Type B pancreatic cell (in vitro differentiated cells): ENCODE data around the gene CPT1C. TPM values are rescaled to one million over a fixed set of nuclear protein-coding genes. Genes with fewer than 3 reads are reported as not detected.

ENCODE experiments used
- DNase-seq: peaks from one replicate; pipeline ENCODE4 v3.0.0; 2021; ENCODE audit warnings: mixed read lengths; ENCODE audit not compliant: unreplicated experiment; ENCODE audit errors: extremely low spot score
- H3K27ac Mint-ChIP-seq: 2 replicates; pipeline ENCODE4 v1.8.0; 2021; ENCODE audit warnings: mild to moderate bottlenecking, mixed read lengths
- H3K27me3 Mint-ChIP-seq: 2 replicates; pipeline ENCODE4 v1.8.0; 2021; ENCODE audit warnings: mixed read lengths
- H3K36me3 Mint-ChIP-seq: 2 replicates; pipeline ENCODE4 v1.8.0; 2021; ENCODE audit warnings: mixed read lengths
- H3K4me1 Mint-ChIP-seq: one replicate; pipeline ENCODE4 v1.8.0; 2021; ENCODE audit warnings: mixed read lengths; ENCODE audit not compliant: unreplicated experiment
- H3K4me3 Mint-ChIP-seq: 2 replicates; pipeline ENCODE4 v1.8.0; 2021; ENCODE audit warnings: mild to moderate bottlenecking, mixed read lengths
- H3K9me3 Mint-ChIP-seq: 2 replicates; pipeline ENCODE4 v1.8.0; 2021; ENCODE audit warnings: mixed read lengths
- total RNA-seq: library from RNA; stranded (reverse); gene quantifications from 2 replicates; pipeline ENCODE4 v1.2.1, GENCODE V29; 2021; ENCODE audit warnings: low replicate concordance
- TF ChIP-seq, protein P1 (sequence below): fragments of 200-600 bp; sonication (generic); conservative IDR thresholded peaks from 2 replicates; pipeline ENCODE4 v1.5.0; 2021; ENCODE audit warnings: antibody characterized with exemption, mild to moderate bottlenecking

The CPT1C gene
- total RNA-seq, 1 donor from 2014 or later = 65.0 TPM

DNA sequence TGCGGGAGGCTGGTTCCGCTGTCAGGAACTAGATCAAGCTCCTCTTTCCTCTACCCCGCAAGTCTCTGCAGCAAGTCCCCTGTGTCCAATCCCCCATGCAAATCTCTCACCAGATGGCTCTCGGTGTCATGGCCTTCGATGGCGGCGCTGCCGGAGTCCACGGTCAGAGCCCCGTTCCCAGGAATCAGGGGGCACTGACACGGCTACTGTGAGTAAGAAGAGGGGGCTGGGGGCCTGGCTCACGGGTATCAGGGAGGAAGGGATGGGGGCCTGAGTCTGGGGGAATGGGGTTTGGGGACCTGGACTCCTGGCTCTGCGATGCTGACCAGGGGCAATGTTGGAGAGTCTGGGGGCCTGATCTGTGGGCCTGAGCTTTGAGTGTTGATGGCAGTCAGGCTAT is 44.9 kb upstream of the CPT1C start:
- H3K4me3 Mint-ChIP-seq = no peak overlapping the region
- no peaks in the 10 kb centered on the region for H3K27me3 Mint-ChIP-seq
- DNase-seq = no peak
- no peak overlapping the region for H3K27ac Mint-ChIP-seq
- peaks cover 23% of the 10 kb centered on the region for H3K4me1 Mint-ChIP-seq
- no peaks in the 10 kb centered on the region for H3K36me3 Mint-ChIP-seq
- TF ChIP-seq, protein P1, sequence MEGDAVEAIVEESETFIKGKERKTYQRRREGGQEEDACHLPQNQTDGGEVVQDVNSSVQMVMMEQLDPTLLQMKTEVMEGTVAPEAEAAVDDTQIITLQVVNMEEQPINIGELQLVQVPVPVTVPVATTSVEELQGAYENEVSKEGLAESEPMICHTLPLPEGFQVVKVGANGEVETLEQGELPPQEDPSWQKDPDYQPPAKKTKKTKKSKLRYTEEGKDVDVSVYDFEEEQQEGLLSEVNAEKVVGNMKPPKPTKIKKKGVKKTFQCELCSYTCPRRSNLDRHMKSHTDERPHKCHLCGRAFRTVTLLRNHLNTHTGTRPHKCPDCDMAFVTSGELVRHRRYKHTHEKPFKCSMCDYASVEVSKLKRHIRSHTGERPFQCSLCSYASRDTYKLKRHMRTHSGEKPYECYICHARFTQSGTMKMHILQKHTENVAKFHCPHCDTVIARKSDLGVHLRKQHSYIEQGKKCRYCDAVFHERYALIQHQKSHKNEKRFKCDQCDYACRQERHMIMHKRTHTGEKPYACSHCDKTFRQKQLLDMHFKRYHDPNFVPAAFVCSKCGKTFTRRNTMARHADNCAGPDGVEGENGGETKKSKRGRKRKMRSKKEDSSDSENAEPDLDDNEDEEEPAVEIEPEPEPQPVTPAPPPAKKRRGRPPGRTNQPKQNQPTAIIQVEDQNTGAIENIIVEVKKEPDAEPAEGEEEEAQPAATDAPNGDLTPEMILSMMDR = no peak
- H3K9me3 Mint-ChIP-seq = no peaks in the 10 kb centered on the region

DNA sequence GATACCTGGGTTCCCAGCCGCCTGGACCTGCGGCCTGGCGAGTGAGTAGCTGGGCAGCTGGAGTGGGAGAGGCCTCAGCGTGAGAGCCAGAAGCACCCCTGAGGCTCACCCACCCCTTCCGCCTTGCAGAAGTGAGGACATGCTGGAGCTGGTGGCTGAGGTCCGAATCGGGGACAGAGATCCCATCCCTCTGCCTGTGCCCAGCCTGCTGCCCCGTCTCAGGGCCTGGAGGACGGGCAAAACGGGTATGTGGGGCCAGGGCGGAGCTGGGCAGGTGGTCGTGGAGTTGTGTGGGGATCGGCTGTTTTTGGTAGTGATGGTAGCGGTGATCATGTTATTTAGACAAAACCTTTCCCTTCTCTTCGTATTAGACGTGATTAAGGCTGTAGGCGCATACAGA is 44.3 kb upstream of the CPT1C start:
- Mint-ChIP-seq H3K36me3 (no peaks in the 10 kb centered on the region), H3K9me3 (no peaks in the 10 kb centered on the region), H3K27me3 (no peaks in the 10 kb centered on the region), H3K4me1 (peaks cover 20% of the 10 kb centered on the region), H3K4me3 (no peak overlapping the region), H3K27ac (no peak overlapping the region)
- TF ChIP-seq, protein P1 = no peak
- DNase-seq = no peak

DNA sequence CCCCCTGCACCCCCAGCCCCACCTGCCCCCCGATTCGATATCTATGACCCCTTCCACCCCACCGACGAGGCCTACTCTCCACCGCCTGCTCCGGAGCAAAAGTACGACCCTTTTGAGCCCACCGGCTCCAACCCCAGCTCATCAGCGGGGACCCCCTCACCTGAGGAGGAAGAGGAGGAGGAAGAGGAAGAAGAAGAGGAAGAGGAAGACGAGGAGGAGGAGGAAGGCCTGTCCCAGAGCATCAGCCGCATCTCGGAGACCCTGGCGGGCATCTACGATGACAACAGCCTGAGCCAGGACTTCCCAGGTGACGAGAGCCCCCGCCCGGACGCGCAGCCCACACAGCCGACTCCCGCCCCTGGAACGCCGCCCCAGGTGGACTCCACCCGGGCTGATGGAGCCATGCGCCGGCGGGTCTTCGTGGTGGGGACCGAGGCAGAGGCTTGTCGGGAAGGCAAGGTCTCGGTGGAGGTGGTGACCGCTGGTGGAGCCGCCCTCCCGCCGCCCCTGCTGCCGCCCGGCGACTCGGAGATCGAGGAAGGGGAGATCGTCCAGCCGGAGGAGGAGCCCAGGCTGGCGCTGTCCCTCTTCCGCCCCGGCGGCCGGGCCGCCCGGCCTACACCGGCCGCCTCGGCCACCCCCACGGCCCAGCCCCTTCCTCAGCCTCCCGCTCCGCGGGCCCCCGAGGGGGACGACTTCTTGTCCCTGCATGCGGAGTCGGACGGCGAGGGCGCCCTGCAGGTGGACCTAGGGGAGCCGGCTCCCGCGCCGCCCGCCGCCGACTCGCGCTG is 39.7 kb upstream of the CPT1C start:
- Mint-ChIP-seq H3K36me3 (peaks cover 5% of the 10 kb centered on the region), H3K27ac (no peak overlapping the region), H3K4me3 (no peak overlapping the region), H3K4me1 (no peaks in the 10 kb centered on the region), H3K27me3 (no peaks in the 10 kb centered on the region), H3K9me3 (no peaks in the 10 kb centered on the region)
- TF ChIP-seq, protein P1 = no peak
- DNase-seq = no peak

DNA sequence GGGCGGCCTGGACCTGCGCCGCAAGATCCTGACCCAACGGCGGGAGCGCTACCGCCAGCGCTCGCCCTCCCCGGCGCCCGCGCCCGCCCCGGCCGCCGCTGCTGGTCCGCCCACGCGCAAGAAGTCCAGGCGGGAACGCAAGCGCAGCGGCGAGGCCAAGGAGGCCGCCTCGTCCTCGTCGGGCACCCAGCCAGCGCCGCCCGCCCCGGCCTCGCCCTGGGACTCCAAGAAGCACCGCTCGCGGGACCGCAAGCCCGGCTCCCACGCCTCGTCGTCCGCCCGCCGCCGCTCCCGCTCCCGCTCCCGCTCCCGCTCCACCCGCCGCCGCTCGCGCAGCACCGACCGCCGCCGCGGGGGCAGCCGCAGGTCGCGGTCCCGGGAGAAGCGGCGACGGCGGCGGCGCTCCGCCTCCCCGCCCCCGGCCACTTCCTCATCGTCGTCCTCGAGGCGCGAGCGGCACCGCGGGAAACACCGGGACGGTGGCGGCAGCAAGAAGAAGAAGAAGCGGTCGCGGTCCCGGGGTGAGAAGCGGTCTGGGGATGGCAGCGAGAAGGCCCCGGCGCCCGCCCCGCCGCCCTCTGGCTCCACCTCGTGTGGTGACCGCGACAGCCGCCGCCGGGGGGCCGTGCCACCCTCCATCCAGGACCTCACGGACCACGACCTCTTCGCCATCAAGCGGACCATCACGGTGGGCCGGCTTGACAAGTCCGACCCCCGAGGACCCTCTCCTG is 38.9 kb upstream of the CPT1C start:
- H3K36me3 Mint-ChIP-seq = peaks cover 5% of the 10 kb centered on the region
- no peak for DNase-seq
- TF ChIP-seq, protein P1 = no peak
- no peaks in the 10 kb centered on the region for H3K9me3 Mint-ChIP-seq
- H3K4me3 Mint-ChIP-seq = no peak overlapping the region
- H3K27me3 Mint-ChIP-seq = no peaks in the 10 kb centered on the region
- no peak overlapping the region for H3K27ac Mint-ChIP-seq
- no peaks in the 10 kb centered on the region for H3K4me1 Mint-ChIP-seq

DNA sequence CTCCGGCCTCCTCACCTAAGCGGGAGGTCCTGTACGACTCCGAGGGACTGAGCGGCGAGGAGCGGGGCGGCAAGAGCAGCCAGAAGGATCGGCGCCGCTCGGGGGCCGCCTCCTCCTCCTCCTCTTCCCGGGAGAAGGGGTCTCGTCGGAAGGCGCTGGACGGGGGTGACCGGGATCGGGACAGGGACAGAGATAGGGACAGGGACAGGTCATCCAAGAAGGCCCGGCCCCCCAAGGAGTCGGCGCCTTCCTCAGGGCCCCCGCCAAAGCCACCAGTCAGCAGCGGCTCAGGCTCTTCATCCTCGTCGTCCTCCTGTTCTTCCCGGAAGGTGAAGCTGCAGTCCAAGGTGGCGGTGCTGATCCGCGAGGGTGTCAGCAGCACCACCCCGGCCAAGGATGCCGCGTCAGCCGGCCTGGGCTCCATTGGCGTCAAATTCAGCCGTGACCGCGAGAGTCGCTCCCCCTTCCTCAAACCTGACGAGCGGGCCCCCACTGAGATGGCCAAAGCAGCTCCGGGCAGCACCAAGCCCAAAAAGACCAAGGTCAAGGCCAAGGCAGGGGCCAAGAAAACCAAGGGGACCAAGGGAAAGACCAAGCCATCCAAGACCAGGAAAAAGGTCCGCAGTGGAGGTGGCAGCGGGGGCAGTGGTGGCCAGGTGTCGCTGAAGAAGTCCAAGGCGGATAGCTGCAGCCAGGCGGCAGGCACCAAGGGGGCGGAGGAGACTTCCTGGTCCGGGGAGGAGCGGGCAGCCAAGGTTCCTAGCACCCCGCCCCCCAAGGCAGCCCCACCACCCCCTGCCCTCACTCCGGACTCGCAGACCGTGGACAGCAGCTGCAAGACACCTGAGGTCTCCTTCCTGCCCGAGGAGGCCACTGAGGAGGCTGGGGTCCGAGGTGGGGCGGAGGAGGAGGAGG is 38.1 kb upstream of the CPT1C start:
- Mint-ChIP-seq H3K9me3 (no peaks in the 10 kb centered on the region), H3K27ac (no peak overlapping the region), H3K36me3 (peaks cover 8% of the 10 kb centered on the region), H3K4me3 (no peak overlapping the region), H3K4me1 (no peaks in the 10 kb centered on the region), H3K27me3 (no peaks in the 10 kb centered on the region)
- TF ChIP-seq, protein P1 = no peak
- DNase-seq = no peak
